HG02623 (cell line): Measurements from ENCODE around the gene APC2.
A peak's percentile ranks its signal among the peaks of the same experiment; 100 is the strongest.
"Not testable (repeated sequence)": the region's sequence is repeated elsewhere in the genome, so short reads cannot be mapped to it uniquely, and the experiment has no call there.

Source experiments
- ATAC-seq: cut with Tn5 transposase; IDR thresholded peaks from one replicate; pipeline ENCODE4 v1.9.1; 2021; ENCODE audit warnings: moderate library complexity; ENCODE audit not compliant: unreplicated experiment

APC2 gene

DNA sequence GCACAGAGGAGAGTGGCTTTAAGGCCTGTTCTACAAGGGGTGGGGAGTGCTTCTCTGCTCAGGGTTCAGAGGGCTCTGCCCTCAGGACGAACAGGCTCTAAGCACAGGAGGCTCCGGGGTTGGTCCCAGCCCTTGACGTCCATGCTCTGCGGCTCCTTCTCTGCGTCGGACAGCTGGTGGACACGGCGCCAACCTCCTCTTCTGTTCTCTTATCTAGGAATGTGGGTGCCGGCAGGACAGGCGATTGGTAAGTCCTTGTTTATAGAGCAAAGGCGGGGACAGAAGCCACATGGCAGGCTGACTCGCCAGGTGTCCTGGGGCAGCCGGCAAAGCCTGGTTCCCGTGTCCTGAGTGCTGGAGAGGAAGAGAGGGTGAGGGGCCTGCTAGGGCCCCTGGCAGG, 20.2 kb upstream of the APC2 start:
- ATAC-seq = no peak

GRCh38 chr19:1430246-1430645, 19.7 kb upstream of the APC2 start:
- ATAC-seq = no peak

GRCh38 chr19:1431759-1432506, 18.0 kb upstream of the APC2 start:
- ATAC-seq = no peak

DNA sequence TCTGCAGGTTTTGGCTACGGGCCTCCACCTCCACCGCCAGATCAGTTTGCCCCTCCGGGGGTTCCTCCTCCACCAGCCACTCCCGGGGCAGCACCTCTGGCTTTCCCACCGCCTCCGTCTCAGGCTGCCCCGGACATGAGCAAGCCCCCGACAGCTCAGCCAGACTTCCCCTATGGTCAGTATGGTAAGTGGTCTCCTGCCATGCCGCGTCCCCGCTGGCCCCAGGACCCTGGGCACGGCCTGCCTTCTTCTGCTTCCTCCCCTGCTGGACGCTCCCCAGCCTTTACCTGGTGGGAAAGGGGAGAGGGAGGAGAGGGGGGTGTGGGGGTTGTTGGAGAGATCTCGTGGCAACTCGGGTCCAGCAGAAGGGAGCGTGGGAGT, 17.4 kb upstream of the APC2 start:
- no peak for ATAC-seq

DNA sequence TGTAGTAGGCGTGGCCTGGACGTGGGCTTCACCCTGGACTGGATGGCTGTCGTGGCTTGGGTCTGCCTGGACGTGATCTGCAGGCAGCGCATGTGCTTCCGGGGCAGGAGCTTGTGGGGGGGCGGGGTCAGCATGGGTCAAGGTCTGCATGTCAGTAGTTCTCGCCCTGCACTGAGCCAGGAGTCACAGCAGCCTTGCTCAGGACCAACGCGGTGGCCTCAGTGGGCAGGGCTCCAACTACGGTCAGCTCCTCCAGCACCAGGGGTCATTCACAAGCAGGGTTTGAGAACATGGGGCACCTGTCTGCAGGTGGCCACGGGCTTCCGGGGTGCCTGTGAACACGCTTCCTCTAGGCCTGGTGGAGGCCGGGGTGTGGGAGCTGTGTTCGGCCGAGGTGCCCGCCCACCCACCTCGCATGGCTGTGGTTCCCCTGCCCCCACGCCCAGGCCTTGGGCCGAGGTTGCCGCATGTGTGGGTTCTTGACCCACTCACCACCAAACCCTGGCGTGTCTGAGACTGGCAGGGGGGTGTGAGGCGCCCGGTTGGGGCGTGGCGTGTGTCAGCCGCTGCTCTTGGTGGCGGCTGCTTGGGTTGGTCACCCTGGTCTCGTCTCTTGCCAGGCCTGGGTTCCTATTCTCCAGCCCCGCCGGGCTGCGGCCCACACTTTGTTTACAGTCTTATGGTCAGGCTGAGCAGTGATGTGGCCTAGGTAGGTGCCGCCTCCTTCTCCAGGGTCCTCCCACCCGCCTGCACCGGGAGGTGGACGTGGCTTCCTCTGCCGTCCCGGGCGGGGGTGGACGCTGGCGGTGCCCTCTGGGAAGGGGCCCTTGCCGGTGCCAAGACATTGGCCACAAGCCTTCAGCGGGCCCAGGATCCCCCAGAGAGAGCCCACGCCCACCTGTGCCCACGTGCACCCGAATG, 16.5 kb upstream of the APC2 start:
- no peak for ATAC-seq

GRCh38 chr19:1434040-1434366, 15.9 kb upstream of the APC2 start:
- ATAC-seq = no peak

GRCh38 chr19:1434577-1435060, 15.3 kb upstream of the APC2 start:
- ATAC-seq = no peak

GRCh38 chr19:1435378-1435989, 14.4 kb upstream of the APC2 start:
- no peak for ATAC-seq

- no peak for ATAC-seq
These were observed 12.3 kb upstream of the APC2 start for GRCh38 chr19:1437609-1438008.

- ATAC-seq = peak; percentile 83
These were observed 11.6 kb upstream of the APC2 start, which contains the start of gene RPS15 for GRCh38 chr19:1438035-1438932. Gene RPS15 (plus strand): TSS chr19:1438396. CDS start chr19:1438426, 30 bp downstream.

- ATAC-seq = no peak
These were observed 11.0 kb upstream of the APC2 start for GRCh38 chr19:1438933-1439354.

GRCh38 chr19:1439525-1440417, 10.2 kb upstream of the APC2 start:
- not testable (repeated sequence) for ATAC-seq

GRCh38 chr19:1440418-1440801, 9.5 kb upstream of the APC2 start:
- ATAC-seq = no peak

GRCh38 chr19:1441022-1441426, 8.9 kb upstream of the APC2 start:
- no peak for ATAC-seq

- ATAC-seq = no peak
These were observed 8.1 kb upstream of the APC2 start for GRCh38 chr19:1441677-1442438.

DNA sequence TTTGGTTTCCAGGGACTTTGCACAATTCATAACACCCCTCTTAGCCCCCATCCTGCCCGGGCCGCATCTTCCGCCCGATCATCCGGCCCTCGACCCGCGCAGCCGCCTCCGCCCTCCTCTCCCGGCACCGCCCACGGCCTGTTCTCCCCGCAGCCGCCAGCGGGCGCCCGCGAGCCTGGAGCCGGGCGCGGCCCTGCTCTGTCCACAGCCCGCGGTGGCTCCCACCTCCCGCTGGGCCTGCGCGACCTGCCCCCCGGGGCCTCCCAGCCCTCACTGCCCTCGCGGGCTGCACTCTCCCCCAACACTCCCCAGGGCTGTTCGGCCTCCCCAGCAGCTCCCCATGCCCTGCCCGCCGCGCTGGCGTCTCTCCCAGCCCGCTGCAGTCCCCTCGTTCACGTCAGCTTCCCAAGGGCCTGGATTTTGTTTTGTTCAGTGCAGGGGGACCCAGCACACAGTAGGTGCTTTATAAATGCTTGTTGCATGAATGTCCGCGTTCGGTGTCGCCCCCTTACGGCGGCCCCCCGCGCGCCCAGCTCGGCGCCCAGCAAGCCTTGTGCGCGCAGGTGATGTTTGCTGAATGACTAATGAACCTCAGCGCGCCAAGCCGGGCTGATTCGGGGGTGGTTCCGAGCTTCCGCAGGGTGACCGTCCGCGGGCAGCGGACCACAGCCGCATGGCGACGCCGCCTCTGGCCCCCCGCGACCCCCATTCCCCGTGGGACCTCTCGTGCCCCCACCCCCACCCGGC, 4.6 kb upstream of the APC2 start:
- no peak for ATAC-seq

DNA sequence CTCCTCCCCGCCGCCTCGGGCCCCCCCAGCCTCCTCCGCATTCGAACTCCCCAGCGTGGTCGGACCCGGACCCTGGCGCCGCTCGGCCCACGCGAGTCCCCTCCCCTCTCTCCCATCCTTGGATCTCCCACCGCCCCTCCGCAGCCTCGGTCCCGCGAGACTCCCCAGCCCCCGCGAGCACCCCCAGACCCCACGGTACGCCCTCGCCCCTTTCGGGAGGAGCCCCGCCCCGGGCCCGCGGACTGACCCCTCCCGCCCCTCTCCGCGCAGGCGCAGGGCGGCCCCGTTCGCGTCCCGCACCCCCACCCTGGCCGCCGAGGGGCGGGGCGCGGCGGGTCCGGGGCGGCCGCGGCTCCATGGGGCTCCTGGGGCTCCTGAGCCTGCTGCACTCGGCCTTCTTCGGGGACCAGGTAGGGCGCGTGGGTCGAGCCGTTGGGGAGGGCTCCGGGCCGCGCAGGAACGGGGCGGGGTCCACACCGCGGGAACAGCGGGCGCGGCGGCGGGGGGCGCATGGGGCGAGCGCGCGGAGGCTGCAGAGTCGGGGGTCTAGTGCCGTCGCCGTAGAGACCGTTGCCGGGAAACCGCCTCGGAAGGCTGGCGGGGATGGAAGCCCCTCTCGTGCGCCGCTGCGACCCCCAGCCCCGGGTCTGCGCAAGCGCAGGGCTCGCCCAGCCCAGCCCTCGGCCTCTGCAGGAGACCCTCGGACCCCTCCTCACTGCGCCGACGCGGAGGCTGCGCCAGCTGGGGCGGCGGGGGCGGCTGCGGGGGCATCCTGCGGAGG, 3.8 kb upstream of the APC2 start:
- ATAC-seq = no peak
